ENCODE data around the gene MAPRE2.

GRCh38 chr18:35063875-35064690 is 22.9 kb downstream of the MAPRE2 start:
- TF ChIP-seq CTCF (IDR thresholded peaks at IDR 0.05) (no peak), POLR2A (IDR thresholded peaks at IDR 0.05) (no peak)

All from upper lobe of left lung (tissue), 4 donors.